Pancreas (tissue), 10 donors: ENCODE data around the gene DMRT3. TPM values are rescaled to one million over a fixed set of nuclear protein-coding genes. Genes with fewer than 3 reads are reported as not detected.

ENCODE experiments used
- ATAC-seq, 4 donors: fragments of 200-7000 bp; cut with Tn5 transposase; one replicate each; pipeline versions ENCODE4 v1.8.0 to v1.9.1; 2020; ENCODE audit warnings: mild to moderate bottlenecking in 4 of 4, moderate library complexity in 4 of 4
- DNase-seq, 6 donors: peaks; one replicate each; pipeline ENCODE4 v3.0.0-alpha.2; 2020
- FAIRE-seq: peaks from 2 replicates; lab custom pipeline; 2012; peaks lifted over from hg19 to GRCh38; lab: Jason Lieb, UNC
- H3K27ac ChIP-seq, 4 donors: fragments of 200-600 bp; sonication (generic); 1 replicate in 3 of 4; 2 replicates in 1 of 4; pipeline versions ENCODE4 v1.5.0 to v1.8.0; 2020
- H3K27me3 ChIP-seq, 4 donors: fragments of 200-600 bp; one replicate each; pipeline ENCODE4 v1.8.0; 2021
- H3K36me3 ChIP-seq, 3 donors: fragments of 200-600 bp; sonication (generic) in 1 of 3; one replicate each; pipeline versions ENCODE4 v1.5.0 to v1.8.0; 2020 to 2021
- H3K4me1 ChIP-seq, 3 donors: fragments of 200-600 bp; one replicate each; pipeline ENCODE4 v1.8.0; 2021
- H3K4me3 ChIP-seq, 4 donors: fragments of 200-600 bp; sonication (generic) in 2 of 4; one replicate each; pipeline versions ENCODE4 v1.5.0 to v1.8.0; 2020 to 2021
- H3K9me3 ChIP-seq, 4 donors: fragments of 200-600 bp; one replicate each; pipeline ENCODE4 v1.8.0; 2021
- CTCF ChIP-seq, 4 donors: fragments of 200-600 bp; sonication (generic) in 3 of 4; IDR thresholded peaks; one replicate each; pipeline versions ENCODE4 v1.5.0 to v1.8.0; 2021; ENCODE audit warnings: antibody characterized with exemption in 4 of 4
- WGBS, 2 donors: extraction: QIAGEN DNeasy Blood & Tissue Kit; methylation state at CpG; one replicate each; pipeline ENCODE4 v1.1.7; 2013; 5-methylcytosine and 5-hydroxymethylcytosine counted together
- intact Hi-C, 3 donors: fragments of 100-400 bp; cut with DNase I; formaldehyde crosslinking; loops; one replicate each; pipeline versions ENCODE4 v1.11.1 to v1.14.2; 2022
- polyA plus RNA-seq, 2 donors: library from polyadenylated mRNA; stranded (reverse); fragments of 200-250 nt; gene quantifications; one replicate each; pipeline ENCODE4 v1.2.3, GENCODE V29; 2013
- total RNA-seq, 6 donors: library from RNA; stranded (reverse); fragmentation: NEBNext Ultra II Directional in 4 of 6; extraction: Animal tissue kit (Norgen Biotek cat#: 25700) in 4 of 6; gene quantifications; one replicate each; pipeline versions ENCODE4 v1.2.1 to v1.2.4, GENCODE V29; 2021 to 2023
- donor health status: healthy with polysubstance abuse.
- donor health status: DM: no; HTN: no; CAD: no; lungs with moderate emphysema.
- donor health status: DM: no; HTN: no; CAD: no.
- donor health status: control.
- donor health status: control.
- donor health status: Bipolar disorder and iron deficiency.
- donor health status: DM: yes; HTN: yes; CAD: no.
- donor health status: DM: no; HTN: no; CAD: no.
- donor health status: DM: no; HTN: no; CAD: no.
- donor health status: DM: yes; HTN: yes; CAD: no.

The DMRT3 gene
- total and polyA plus RNA-seq, 8 donors, result not detected

- peak overlapping the region in 1 of 4 donors; percentile 34 for H3K4me3 ChIP-seq
- no peak for TF ChIP-seq CTCF (IDR thresholded peaks at IDR 0.05)
- FAIRE-seq (no peak), DNase-seq (peak in 1 of 6 donors; percentile 59), ATAC-seq (peak in 2 of 4 donors; percentile 32 to 40)
- H3K27ac ChIP-seq, result no peak overlapping the region
- intact Hi-C loops, result no loop called here
- peaks cover 0 to 10% (median 8%) of the 10 kb centered on the region in 3 donors for H3K4me1 ChIP-seq
- no peaks in the 10 kb centered on the region for H3K9me3 ChIP-seq
- H3K27me3 ChIP-seq, result peaks cover 0 to 82% (median 20%) of the 10 kb centered on the region in 4 donors
- no peaks in the 10 kb centered on the region for H3K36me3 ChIP-seq
- WGBS, 2 donors, result 3% methylated on average over 81 to 92 of the region's 92 CpGs
Measured at GRCh38 chr9:976943-977837, 735 bp downstream of the DMRT3 start.

- WGBS, 2 donors, result 31 to 33% methylated on average over 19 of the region's 19 CpGs
- H3K36me3 ChIP-seq, result no peaks in the 10 kb centered on the region
- peaks cover 0 to 82% (median 18%) of the 10 kb centered on the region in 4 donors for H3K27me3 ChIP-seq
- ATAC-seq (no peak), DNase-seq (no peak), FAIRE-seq (no peak)
- intact Hi-C loops, result no loop called here
- no peak for TF ChIP-seq CTCF (IDR thresholded peaks at IDR 0.05)
- no peak overlapping the region for H3K27ac ChIP-seq
- no peak overlapping the region for H3K4me3 ChIP-seq
- H3K4me1 ChIP-seq, result peaks cover 0 to 8% (median 4%) of the 10 kb centered on the region in 3 donors
- no peaks in the 10 kb centered on the region for H3K9me3 ChIP-seq
Measured at GRCh38 chr9:977838-978830, 1.7 kb downstream of the DMRT3 start.

- peaks cover 0 to 82% (median 11%) of the 10 kb centered on the region in 4 donors for H3K27me3 ChIP-seq
- H3K9me3 ChIP-seq, result no peaks in the 10 kb centered on the region
- WGBS, 2 donors, result 13 to 30% methylated on average over 2 of the region's 2 CpGs
- DNase-seq (no peak), FAIRE-seq (no peak), ATAC-seq (no peak)
- no peak for TF ChIP-seq CTCF (IDR thresholded peaks at IDR 0.05)
- no peak overlapping the region for H3K4me3 ChIP-seq
- H3K36me3 ChIP-seq, result no peaks in the 10 kb centered on the region
- no peak overlapping the region for H3K27ac ChIP-seq
- H3K4me1 ChIP-seq, result peaks cover 0 to 8% (median 4%) of the 10 kb centered on the region in 3 donors
- intact Hi-C loops, result no loop called here
Measured at GRCh38 chr9:979983-980382, 3.5 kb downstream of the DMRT3 start.

- Histone ChIP-seq H3K27me3 (peaks cover 0 to 78% (median 10%) of the 10 kb centered on the region in 4 donors), H3K4me1 (peaks cover 0 to 8% (median 4%) of the 10 kb centered on the region in 3 donors), H3K36me3 (no peaks in the 10 kb centered on the region), H3K4me3 (no peak overlapping the region), H3K9me3 (no peaks in the 10 kb centered on the region), H3K27ac (no peak overlapping the region)
- intact Hi-C loops, result no loop called here
- no peak for FAIRE-seq
- TF ChIP-seq CTCF (IDR thresholded peaks at IDR 0.05), result no peak
- WGBS, 2 donors, result 7 to 8% methylated on average over 4 of the region's 4 CpGs
- ATAC-seq, result no peak
- no peak for DNase-seq
Measured at GRCh38 chr9:980640-981039, 4.2 kb downstream of the DMRT3 start.
